Choroid plexus epithelial cell (primary cell): ENCODE results near the gene SND1.

ENCODE experiments used
- DNase-seq: peaks from one replicate; pipeline ENCODE4 v3.0.0-alpha.2; 2010; ENCODE audit warnings: low read depth
- H3K4me3 ChIP-seq: 2 replicates; pipeline ENCODE4 v1.5.1; 2011; ENCODE audit warnings: low read depth, mild to moderate bottlenecking, control low read depth, low read length, moderate library complexity
- CTCF ChIP-seq: conservative IDR thresholded peaks from 2 replicates; pipeline ENCODE4 v1.5.1; 2011; ENCODE audit warnings: low read depth, mild to moderate bottlenecking, control low read depth, inconsistent platforms, low read length, moderate library complexity

SND1 gene

GRCh38 chr7:128137181-128137580 is 485.2 kb downstream of the SND1 start:
- H3K4me3 ChIP-seq, result no peak overlapping the region
- DNase-seq, result peak; percentile 39
- no peak for TF ChIP-seq CTCF

- no peak overlapping the region for H3K4me3 ChIP-seq
- DNase-seq, result no peak
- TF ChIP-seq CTCF, result no peak
These were observed 487.4 kb downstream of the SND1 start for GRCh38 chr7:128139406-128139805.

- TF ChIP-seq CTCF, result no peak
- no peak overlapping the region for H3K4me3 ChIP-seq
- DNase-seq, result no peak
These were observed 489.7 kb downstream of the SND1 start for GRCh38 chr7:128141683-128142195.
